SJCRH30 (cell line): ENCODE results near the gene BDH1. TPM values are rescaled to one million over a fixed set of nuclear protein-coding genes. Genes with fewer than 3 reads are reported as not detected.
A peak's percentile ranks its signal among the peaks of the same experiment; 100 is the strongest.
"Not testable (repeated sequence)": the region's sequence is repeated elsewhere in the genome, so short reads cannot be mapped to it uniquely, and the experiment has no call there.

Experiments used
- DNase-seq, 2 experiments: peaks; one replicate each; pipeline ENCODE4 v3.0.0-alpha.2; 2015 to 2020
- H3K27ac ChIP-seq: fragments of 250-450 bp; sonication (Bioruptor Pico); 2 replicates; pipeline ENCODE4 v1.5.1; 2020; ENCODE audit warnings: mild to moderate bottlenecking, moderate library complexity
- H3K27me3 ChIP-seq: fragments of 250-450 bp; sonication (Bioruptor Pico); 2 replicates; pipeline ENCODE4 v1.5.1; 2020; ENCODE audit warnings: mild to moderate bottlenecking, moderate library complexity
- H3K36me3 ChIP-seq: fragments of 250-450 bp; sonication (Bioruptor Pico); 2 replicates; pipeline ENCODE4 v1.5.1; 2020; ENCODE audit warnings: mild to moderate bottlenecking, moderate library complexity
- H3K4me1 ChIP-seq: fragments of 250-450 bp; sonication (Bioruptor Pico); 2 replicates; pipeline ENCODE4 v1.5.1; 2020; ENCODE audit warnings: mild to moderate bottlenecking, moderate library complexity
- H3K4me3 ChIP-seq: fragments of 250-450 bp; sonication (Bioruptor Pico); 2 replicates; pipeline ENCODE4 v1.5.1; 2020; ENCODE audit warnings: mild to moderate bottlenecking, moderate library complexity
- H3K9me3 ChIP-seq: fragments of 250-450 bp; sonication (Bioruptor Pico); replicated peaks from 2 replicates; pipeline ENCODE4 v1.5.1; 2020; ENCODE audit warnings: mild to moderate bottlenecking, moderate library complexity
- total RNA-seq: library from RNA; depleted of rRNA; stranded (reverse); fragments of >200 nt; shearing (Covaris generic); gene quantifications from 2 replicates; pipeline ENCODE4 v1.2.3, GENCODE V29; 2014

BDH1 gene
- total RNA-seq, 1 experiment from 2014 or later: 34.8 TPM

GRCh38 chr3:197523526-197523925 lies 32.2 kb downstream of the BDH1 start:
- Histone ChIP-seq H3K9me3 (no peaks in the 10 kb centered on the region), H3K4me3 (no peak overlapping the region), H3K4me1 (peaks cover 32% of the 10 kb centered on the region), H3K36me3 (peaks cover 17% of the 10 kb centered on the region), H3K27ac (no peak overlapping the region), H3K27me3 (no peaks in the 10 kb centered on the region)
- no peak for DNase-seq

GRCh38 chr3:197522881-197523441 lies 32.8 kb downstream of the BDH1 start:
- no peak overlapping the region for H3K27ac ChIP-seq
- peaks cover 12% of the 10 kb centered on the region; the same call in 1 of the 2 replicates for H3K36me3 ChIP-seq
- no peaks in the 10 kb centered on the region for H3K27me3 ChIP-seq
- no peaks in the 10 kb centered on the region for H3K9me3 ChIP-seq
- no peak overlapping the region for H3K4me3 ChIP-seq
- H3K4me1 ChIP-seq: peaks cover 32% of the 10 kb centered on the region
- no peak for DNase-seq

- no peaks in the 10 kb centered on the region for H3K27me3 ChIP-seq
- H3K4me3 ChIP-seq: no peak overlapping the region
- H3K4me1 ChIP-seq: peaks cover 32% of the 10 kb centered on the region
- 0 out of 2 replicates have a peak, but pooled peaks cover 9% of the 10 kb centered on the region for H3K36me3 ChIP-seq
- DNase-seq: no peak
- peak overlapping the region; percentile 96 for H3K27ac ChIP-seq
- H3K9me3 ChIP-seq: no peaks in the 10 kb centered on the region
These were observed 33.5 kb downstream of the BDH1 start for GRCh38 chr3:197522183-197522715.

- Histone ChIP-seq H3K27me3 (no peaks in the 10 kb centered on the region), H3K36me3 (0 out of 2 replicates have a peak, but pooled peaks cover 3% of the 10 kb centered on the region), H3K9me3 (no peaks in the 10 kb centered on the region), H3K4me1 (peaks cover 36% of the 10 kb centered on the region), H3K27ac (peak overlapping the region; percentile 96), H3K4me3 (peak overlapping the region; percentile 12)
- DNase-seq: peak in 1 of 2 experiments; percentile 34
These were observed 34.2 kb downstream of the BDH1 start for GRCh38 chr3:197521277-197522182.

GRCh38 chr3:197520311-197521276 lies 35.2 kb downstream of the BDH1 start:
- DNase-seq: peak; percentile 95 to 98
- H3K4me3 ChIP-seq: peak overlapping the region; percentile 12
- peak overlapping the region; percentile 96 for H3K27ac ChIP-seq

GRCh38 chr3:197519801-197520211 lies 36.0 kb downstream of the BDH1 start:
- H3K4me1 ChIP-seq: peaks cover 41% of the 10 kb centered on the region
- peak overlapping the region; percentile 96 for H3K27ac ChIP-seq
- H3K9me3 ChIP-seq: no peaks in the 10 kb centered on the region
- no peaks in the 10 kb centered on the region for H3K36me3 ChIP-seq
- peak; percentile 70 to 73 for DNase-seq
- peak overlapping the region; percentile 12 for H3K4me3 ChIP-seq
- H3K27me3 ChIP-seq: no peaks in the 10 kb centered on the region

More at GRCh38 chr3:197520311-197521276, 35.2 kb downstream of the BDH1 start:
- no peaks in the 10 kb centered on the region for H3K36me3 ChIP-seq
- peaks cover 41% of the 10 kb centered on the region for H3K4me1 ChIP-seq
- no peaks in the 10 kb centered on the region for H3K9me3 ChIP-seq
- no peaks in the 10 kb centered on the region for H3K27me3 ChIP-seq

- no peak for DNase-seq
These were observed 36.8 kb downstream of the BDH1 start for GRCh38 chr3:197518881-197519421.

GRCh38 chr3:197517922-197518683 lies 37.7 kb downstream of the BDH1 start:
- H3K4me3 ChIP-seq, H3K36me3 ChIP-seq, DNase-seq, H3K27ac ChIP-seq, H3K9me3 ChIP-seq, H3K27me3 ChIP-seq: not testable (repeated sequence)
- peaks cover 41% of the 10 kb centered on the region for H3K4me1 ChIP-seq

More at GRCh38 chr3:197518881-197519421, 36.8 kb downstream of the BDH1 start:
- Histone ChIP-seq H3K36me3 (peaks cover under 1% of the 10 kb centered on the region; the same call in 1 of the 2 replicates), H3K27me3 (no peaks in the 10 kb centered on the region), H3K4me3 (no peak overlapping the region), H3K9me3 (no peaks in the 10 kb centered on the region), H3K4me1 (peaks cover 41% of the 10 kb centered on the region), H3K27ac (peak overlapping the region; percentile 96)

- not testable (repeated sequence) for H3K27me3 ChIP-seq, H3K36me3 ChIP-seq, H3K9me3 ChIP-seq, H3K4me3 ChIP-seq, DNase-seq
- Histone ChIP-seq H3K27ac (peak overlapping the region; percentile 55), H3K4me1 (peaks cover 33% of the 10 kb centered on the region)
These were observed 38.7 kb downstream of the BDH1 start for GRCh38 chr3:197516890-197517606.

- Histone ChIP-seq H3K4me1 (peaks cover 27% of the 10 kb centered on the region), H3K4me3 (no peak overlapping the region), H3K27ac (peak overlapping the region; percentile 55), H3K36me3 (peaks cover 5% of the 10 kb centered on the region; the same call in 1 of the 2 replicates), H3K9me3 (no peaks in the 10 kb centered on the region), H3K27me3 (no peaks in the 10 kb centered on the region)
- peak; percentile 70 to 78 for DNase-seq
These were observed 39.3 kb downstream of the BDH1 start for GRCh38 chr3:197516517-197516889.

GRCh38 chr3:197514786-197515355 lies 40.9 kb downstream of the BDH1 start:
- H3K36me3 ChIP-seq: peaks cover 5% of the 10 kb centered on the region; the same call in 1 of the 2 replicates
- H3K27me3 ChIP-seq: no peaks in the 10 kb centered on the region
- no peak overlapping the region for H3K27ac ChIP-seq
- no peak overlapping the region for H3K4me3 ChIP-seq
- peaks cover 18% of the 10 kb centered on the region for H3K4me1 ChIP-seq
- no peak for DNase-seq
- no peaks in the 10 kb centered on the region for H3K9me3 ChIP-seq

- no peak for DNase-seq
- Histone ChIP-seq H3K27ac (no peak overlapping the region), H3K9me3 (no peaks in the 10 kb centered on the region), H3K27me3 (no peaks in the 10 kb centered on the region), H3K36me3 (peaks cover 5% of the 10 kb centered on the region; the same call in 1 of the 2 replicates), H3K4me3 (no peak overlapping the region), H3K4me1 (peaks cover 11% of the 10 kb centered on the region)
These were observed 41.6 kb downstream of the BDH1 start for GRCh38 chr3:197513953-197514785.
